ENCODE data around the gene RRBP1. TPM values are rescaled to one million over a fixed set of nuclear protein-coding genes. Genes with fewer than 3 reads are reported as not detected.

The RRBP1 gene, protein sequence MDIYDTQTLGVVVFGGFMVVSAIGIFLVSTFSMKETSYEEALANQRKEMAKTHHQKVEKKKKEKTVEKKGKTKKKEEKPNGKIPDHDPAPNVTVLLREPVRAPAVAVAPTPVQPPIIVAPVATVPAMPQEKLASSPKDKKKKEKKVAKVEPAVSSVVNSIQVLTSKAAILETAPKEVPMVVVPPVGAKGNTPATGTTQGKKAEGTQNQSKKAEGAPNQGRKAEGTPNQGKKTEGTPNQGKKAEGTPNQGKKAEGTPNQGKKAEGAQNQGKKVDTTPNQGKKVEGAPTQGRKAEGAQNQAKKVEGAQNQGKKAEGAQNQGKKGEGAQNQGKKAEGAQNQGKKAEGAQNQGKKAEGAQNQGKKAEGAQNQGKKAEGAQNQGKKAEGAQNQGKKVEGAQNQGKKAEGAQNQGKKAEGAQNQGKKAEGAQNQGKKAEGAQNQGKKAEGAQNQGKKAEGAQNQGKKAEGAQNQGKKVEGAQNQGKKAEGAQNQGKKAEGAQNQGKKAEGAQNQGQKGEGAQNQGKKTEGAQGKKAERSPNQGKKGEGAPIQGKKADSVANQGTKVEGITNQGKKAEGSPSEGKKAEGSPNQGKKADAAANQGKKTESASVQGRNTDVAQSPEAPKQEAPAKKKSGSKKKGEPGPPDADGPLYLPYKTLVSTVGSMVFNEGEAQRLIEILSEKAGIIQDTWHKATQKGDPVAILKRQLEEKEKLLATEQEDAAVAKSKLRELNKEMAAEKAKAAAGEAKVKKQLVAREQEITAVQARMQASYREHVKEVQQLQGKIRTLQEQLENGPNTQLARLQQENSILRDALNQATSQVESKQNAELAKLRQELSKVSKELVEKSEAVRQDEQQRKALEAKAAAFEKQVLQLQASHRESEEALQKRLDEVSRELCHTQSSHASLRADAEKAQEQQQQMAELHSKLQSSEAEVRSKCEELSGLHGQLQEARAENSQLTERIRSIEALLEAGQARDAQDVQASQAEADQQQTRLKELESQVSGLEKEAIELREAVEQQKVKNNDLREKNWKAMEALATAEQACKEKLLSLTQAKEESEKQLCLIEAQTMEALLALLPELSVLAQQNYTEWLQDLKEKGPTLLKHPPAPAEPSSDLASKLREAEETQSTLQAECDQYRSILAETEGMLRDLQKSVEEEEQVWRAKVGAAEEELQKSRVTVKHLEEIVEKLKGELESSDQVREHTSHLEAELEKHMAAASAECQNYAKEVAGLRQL (N-terminal part only)
- total RNA-seq = 307 and 312 TPM in 2 replicates
- long read RNA-seq, full-length matches to known transcripts = 65 of 202 reads
- long read RNA-seq, partial matches to known transcripts = 112 of 202 reads
- long read RNA-seq, other reads (novel, unspliced or antisense) = 25 of 202 reads

DNA sequence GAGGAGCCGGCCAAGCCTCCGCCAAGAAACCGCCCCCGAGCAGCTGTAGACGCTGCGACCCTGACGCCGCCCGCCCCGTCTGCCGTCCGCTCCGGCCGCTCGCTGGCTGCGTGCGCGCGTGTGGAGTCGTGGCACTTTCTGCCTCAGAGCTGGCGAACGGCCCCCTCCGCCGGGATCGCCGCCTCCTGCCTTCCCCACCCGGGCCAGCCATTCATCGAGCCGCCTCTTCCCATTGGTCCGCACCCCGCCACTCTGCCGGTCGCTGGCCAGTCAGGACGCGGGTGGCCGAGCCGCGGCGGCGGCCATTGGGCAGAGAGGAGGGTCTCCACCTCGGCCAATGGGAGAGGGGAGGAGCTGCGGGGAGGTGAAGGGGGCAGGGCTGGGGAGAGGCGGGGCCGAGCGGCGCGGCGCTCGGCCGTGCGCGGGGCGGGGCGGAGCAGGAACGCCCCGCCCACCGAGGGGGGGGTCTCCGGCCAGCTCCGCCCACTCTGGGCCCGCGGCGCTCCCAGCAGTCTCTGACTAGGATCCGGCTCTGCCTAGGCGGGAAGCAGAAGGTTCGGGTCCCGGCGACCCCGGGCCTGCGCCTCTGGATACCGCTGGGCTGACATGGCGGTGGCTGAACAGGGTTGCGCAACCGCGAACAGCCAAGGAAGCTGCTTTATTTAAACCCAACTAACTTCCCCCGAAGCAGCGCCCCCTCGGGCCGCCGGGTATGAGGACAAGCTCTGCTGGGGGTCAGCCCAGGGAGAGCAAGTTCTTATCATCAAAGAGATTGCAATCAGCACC, at the start of gene RRBP1:
Gene RRBP1, minus strand, starts transcription at position 140 of the 786 bp plus-strand sequence. CDS start 21,735 bp downstream, outside the sequence.
- H3K27me3 Mint-ChIP-seq (ENCODE audit: unreplicated experiment) = peaks cover 36% of the 10 kb centered on the region
- H3K36me3 Mint-ChIP-seq (ENCODE audit: unreplicated experiment) = peaks cover 15% of the 10 kb centered on the region
- H3K27ac Mint-ChIP-seq (ENCODE audit: unreplicated experiment) = peak within 1 kb of the TSS; percentile 60
- H3K4me3 Mint-ChIP-seq (ENCODE audit: unreplicated experiment) = peak within 1 kb of the TSS; percentile 77
- no peaks in the 10 kb centered on the region for H3K9me3 Mint-ChIP-seq (ENCODE audit: unreplicated experiment)
- peak; percentile 100 for DNase-seq (ENCODE audit: extremely low spot score, unreplicated experiment)
- peaks cover 29% of the 10 kb centered on the region for H3K4me1 Mint-ChIP-seq (ENCODE audit: unreplicated experiment)
- peak; percentile 84 for TF ChIP-seq CTCF (IDR thresholded peaks at IDR 0.05)

DNA sequence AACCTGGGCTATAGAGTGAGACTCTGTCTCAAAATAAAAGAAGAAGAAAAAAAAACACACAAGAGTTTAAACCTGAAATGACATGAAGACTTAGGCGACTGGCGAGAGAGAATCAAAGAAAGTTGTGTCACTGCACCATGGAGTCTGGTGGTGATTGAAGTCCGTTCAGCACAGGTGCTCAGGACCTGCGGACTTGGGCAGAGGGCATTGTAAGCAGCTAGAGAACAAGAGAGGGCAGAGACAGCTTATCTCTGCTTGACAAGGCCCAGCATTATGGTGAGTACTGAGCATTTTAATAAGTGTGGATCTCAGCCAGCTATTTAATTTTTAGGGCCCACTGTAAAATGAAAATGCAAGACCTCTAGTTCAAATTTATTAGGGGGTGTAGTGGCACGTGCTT, 49.2 kb upstream of the RRBP1 start:
- DNase-seq (ENCODE audit: extremely low spot score, unreplicated experiment) = no peak
- Mint-ChIP-seq H3K4me1 (ENCODE audit: unreplicated experiment) (peaks cover 13% of the 10 kb centered on the region), H3K27me3 (ENCODE audit: unreplicated experiment) (peaks cover 22% of the 10 kb centered on the region), H3K9me3 (ENCODE audit: unreplicated experiment) (no peaks in the 10 kb centered on the region), H3K36me3 (ENCODE audit: unreplicated experiment) (no peaks in the 10 kb centered on the region), H3K27ac (ENCODE audit: unreplicated experiment) (no peak overlapping the region), H3K4me3 (ENCODE audit: unreplicated experiment) (no peak overlapping the region)
- TF ChIP-seq CTCF (IDR thresholded peaks at IDR 0.05) = no peak

- TF ChIP-seq CTCF (IDR thresholded peaks at IDR 0.05) = no peak
- Mint-ChIP-seq H3K36me3 (ENCODE audit: unreplicated experiment) (no peaks in the 10 kb centered on the region), H3K4me3 (ENCODE audit: unreplicated experiment) (no peak overlapping the region), H3K9me3 (ENCODE audit: unreplicated experiment) (no peaks in the 10 kb centered on the region), H3K27me3 (ENCODE audit: unreplicated experiment) (peaks cover 22% of the 10 kb centered on the region), H3K27ac (ENCODE audit: unreplicated experiment) (no peak overlapping the region), H3K4me1 (ENCODE audit: unreplicated experiment) (peaks cover 9% of the 10 kb centered on the region)
- no peak for DNase-seq (ENCODE audit: extremely low spot score, unreplicated experiment)
Observed at GRCh38 chr20:17730071-17730470, 48.0 kb upstream of the RRBP1 start.

DNA sequence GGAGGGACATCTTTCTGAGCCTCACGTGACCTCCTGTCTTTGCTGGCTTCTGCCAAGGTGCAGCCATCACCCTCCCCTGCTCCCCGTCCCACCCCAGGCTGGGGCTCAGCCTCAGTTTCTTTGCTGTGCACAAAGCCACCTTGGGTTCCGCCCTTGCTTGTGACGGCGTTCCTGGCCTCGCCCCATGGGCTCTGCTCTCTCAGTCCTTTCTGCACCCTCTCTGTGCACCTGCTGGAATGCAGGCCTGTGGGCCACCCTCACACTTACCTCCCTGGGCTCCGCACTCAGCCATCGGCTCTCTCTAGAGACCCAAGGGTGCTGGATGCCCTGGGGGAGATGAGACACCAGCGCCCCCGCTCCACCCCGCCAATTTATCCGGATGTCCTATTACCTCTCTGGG, 46.0 kb upstream of the RRBP1 start:
- Mint-ChIP-seq H3K4me1 (ENCODE audit: unreplicated experiment) (peaks cover 2% of the 10 kb centered on the region), H3K27ac (ENCODE audit: unreplicated experiment) (no peak overlapping the region), H3K36me3 (ENCODE audit: unreplicated experiment) (no peaks in the 10 kb centered on the region), H3K27me3 (ENCODE audit: unreplicated experiment) (peaks cover 27% of the 10 kb centered on the region), H3K4me3 (ENCODE audit: unreplicated experiment) (no peak overlapping the region), H3K9me3 (ENCODE audit: unreplicated experiment) (no peaks in the 10 kb centered on the region)
- no peak for TF ChIP-seq CTCF (IDR thresholded peaks at IDR 0.05)
- DNase-seq (ENCODE audit: extremely low spot score, unreplicated experiment) = no peak
